ENCODE measurements around the gene LAMA4. TPM values are rescaled to one million over a fixed set of nuclear protein-coding genes. Genes with fewer than 3 reads are reported as not detected.

LAMA4 gene
- total RNA-seq, 1 donor from 2014 or later: 456 TPM

DNA sequence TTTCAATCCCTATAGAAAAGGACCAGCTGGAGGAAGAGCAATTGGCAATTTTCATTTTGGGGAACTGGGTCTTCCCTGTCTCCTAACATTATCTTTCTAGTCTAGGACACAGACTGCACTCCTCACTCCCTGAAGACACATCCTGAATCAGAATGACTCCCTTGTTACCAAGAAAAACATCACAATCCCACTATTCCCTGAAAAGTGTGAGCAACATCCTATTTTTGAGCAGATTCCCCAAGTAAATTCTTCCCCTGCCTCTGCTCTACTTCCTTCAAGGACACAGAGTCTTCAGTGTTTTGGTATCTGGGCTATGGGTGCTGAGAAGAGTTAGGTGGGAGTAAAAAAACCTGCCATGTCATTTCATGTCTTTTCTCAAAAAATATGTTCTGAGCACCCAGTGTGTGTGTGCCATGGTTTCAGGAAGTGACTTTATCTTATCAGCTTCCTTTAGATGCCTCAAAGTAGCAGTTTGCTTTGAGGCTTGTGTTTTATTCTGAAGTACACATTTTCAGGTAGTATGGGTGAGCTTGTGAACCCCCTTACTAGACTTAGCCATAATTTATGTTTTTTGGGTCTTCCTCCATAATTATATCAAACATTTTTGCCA lies 12.4 kb downstream of the LAMA4 start:
- peak in 1 of 2 donors; percentile 36 for DNase-seq (ENCODE audit: low read depth in 2 of 2)

DNA sequence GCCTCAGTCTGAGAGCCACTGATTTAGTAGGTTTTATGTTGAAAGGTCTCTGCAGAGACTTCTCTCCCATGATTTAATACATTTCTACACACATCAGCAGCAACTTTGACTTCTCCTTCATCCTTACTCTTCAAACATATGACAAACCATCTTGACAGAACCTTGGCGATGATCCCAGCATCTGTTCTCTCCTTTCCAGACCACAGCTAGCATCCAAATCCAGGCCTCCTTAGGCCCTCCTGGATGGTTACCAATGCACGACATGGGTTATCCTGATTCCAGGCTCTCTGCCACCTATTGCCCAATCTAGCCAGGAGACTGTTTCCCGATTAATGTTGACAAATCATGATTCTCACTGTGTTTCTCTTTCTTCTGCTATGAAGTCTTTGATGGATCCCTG lies 16.8 kb downstream of the LAMA4 start:
- DNase-seq (ENCODE audit: low read depth in 2 of 2): peak; percentile 69 to 88

GRCh38 chr6:112237066-112237465 lies 17.3 kb downstream of the LAMA4 start:
- DNase-seq (ENCODE audit: low read depth in 2 of 2): peak in 1 of 2 donors; percentile 65

- DNase-seq (ENCODE audit: low read depth in 2 of 2): peak; percentile 63 to 96
These were observed 18.4 kb downstream of the LAMA4 start for GRCh38 chr6:112235956-112236355.

- DNase-seq (ENCODE audit: low read depth in 2 of 2): peak in 1 of 2 donors; percentile 67
These were observed 19.8 kb downstream of the LAMA4 start for GRCh38 chr6:112234601-112235000.

DNA sequence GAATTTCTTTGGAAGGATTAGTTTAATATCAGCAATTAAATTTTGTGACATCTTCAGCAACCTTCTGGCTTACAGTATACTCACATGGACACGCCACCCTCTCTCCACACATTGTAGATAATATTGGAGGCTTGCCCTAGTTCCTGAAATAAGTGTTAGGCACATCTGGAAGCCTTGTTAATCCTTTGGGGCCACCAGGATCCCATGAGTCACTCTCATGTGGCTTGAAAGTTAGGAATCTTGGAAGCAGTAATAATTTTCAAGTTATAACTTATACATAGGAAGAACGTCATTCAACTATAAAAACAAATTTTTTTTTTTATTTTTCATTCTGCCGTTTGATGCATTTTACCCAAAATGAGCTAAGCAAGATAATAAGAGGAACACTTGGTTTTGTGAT lies 20.5 kb downstream of the LAMA4 start:
- peak in 1 of 2 donors; percentile 92 for DNase-seq (ENCODE audit: low read depth in 2 of 2)

DNA sequence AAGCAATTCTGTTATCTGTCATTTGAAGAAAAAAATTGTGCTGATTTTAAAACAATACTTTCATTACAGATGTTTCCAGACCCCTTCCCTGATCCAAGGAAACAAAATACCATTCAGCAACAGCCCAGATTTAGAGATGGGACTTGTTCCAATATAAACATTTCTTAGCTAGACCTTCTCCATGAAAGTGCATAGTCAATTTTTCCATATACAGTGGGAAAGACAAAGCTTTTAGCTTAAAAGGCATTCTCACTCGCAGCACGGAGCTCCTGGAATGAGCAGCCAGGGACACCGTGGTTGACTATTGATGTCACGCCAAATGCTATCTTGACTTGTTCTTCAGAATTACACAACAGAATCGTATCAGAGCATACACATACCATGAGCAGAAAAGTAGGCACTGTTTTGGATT lies 21.5 kb downstream of the LAMA4 start:
- peak; percentile 92 to 98 for DNase-seq (ENCODE audit: low read depth in 2 of 2)

GRCh38 chr6:112231594-112232060 lies 22.7 kb downstream of the LAMA4 start:
- DNase-seq (ENCODE audit: low read depth in 2 of 2): peak; percentile 96

GRCh38 chr6:112231164-112231563 lies 23.2 kb downstream of the LAMA4 start:
- DNase-seq (ENCODE audit: low read depth in 2 of 2): no peak

- no peak for DNase-seq (ENCODE audit: low read depth in 2 of 2)
These were observed 25.7 kb downstream of the LAMA4 start for GRCh38 chr6:112228480-112229332.

DNA sequence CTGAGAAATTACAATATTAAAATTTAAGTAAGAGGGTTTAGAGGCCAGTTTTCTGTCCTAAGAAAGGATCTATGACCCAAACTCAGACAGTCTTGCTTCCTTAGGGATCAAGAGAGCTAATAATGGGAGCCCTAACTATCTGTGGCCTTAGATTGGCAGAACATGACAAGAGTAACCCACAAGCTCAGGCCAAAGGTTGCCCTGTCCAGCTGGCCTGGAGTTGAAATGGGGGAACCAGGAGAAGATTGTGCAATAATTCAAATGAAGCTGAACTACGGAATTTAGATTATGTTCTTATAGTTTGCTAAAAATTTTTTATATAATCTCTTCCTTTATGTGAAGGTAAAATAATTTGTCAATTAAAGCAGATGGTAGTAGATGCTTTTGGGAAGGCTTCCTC lies 26.4 kb downstream of the LAMA4 start:
- DNase-seq (ENCODE audit: low read depth in 2 of 2): no peak

GRCh38 chr6:112227411-112227810 lies 27.0 kb downstream of the LAMA4 start:
- peak in 1 of 2 donors; percentile 95 for DNase-seq (ENCODE audit: low read depth in 2 of 2)

- DNase-seq (ENCODE audit: low read depth in 2 of 2): peak; percentile 41 to 48
These were observed 28.7 kb downstream of the LAMA4 start for GRCh38 chr6:112225691-112226090.

- no peak for DNase-seq (ENCODE audit: low read depth in 2 of 2)
These were observed 30.3 kb downstream of the LAMA4 start for GRCh38 chr6:112224088-112224487.

- DNase-seq (ENCODE audit: low read depth in 2 of 2): no peak
These were observed 31.1 kb downstream of the LAMA4 start for GRCh38 chr6:112223070-112223861.

GRCh38 chr6:112221981-112222852 lies 32.1 kb downstream of the LAMA4 start:
- peak in 1 of 2 donors; percentile 56 for DNase-seq (ENCODE audit: low read depth in 2 of 2)

- no peak for DNase-seq (ENCODE audit: low read depth in 2 of 2)
These were observed 32.8 kb downstream of the LAMA4 start for GRCh38 chr6:112221561-112221960.

DNA sequence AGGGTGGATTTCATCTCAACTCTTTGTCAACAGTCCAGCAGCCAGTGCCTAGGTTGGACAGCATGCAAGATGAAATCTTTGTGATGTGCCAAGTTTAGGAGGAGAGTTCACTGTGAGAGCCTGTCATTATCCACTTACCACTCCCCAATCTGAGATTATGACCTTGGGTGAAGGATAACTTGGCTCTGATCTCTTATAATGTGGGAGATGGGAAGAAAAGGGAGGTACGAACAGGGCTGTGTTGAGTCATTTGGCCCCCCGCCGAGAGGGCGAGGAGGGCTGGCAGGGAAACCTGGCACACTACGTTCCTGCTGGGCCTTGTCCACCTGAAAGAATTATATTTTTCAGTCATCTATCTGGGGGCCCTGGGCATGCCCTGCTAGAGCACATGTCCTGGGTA lies 35.8 kb downstream of the LAMA4 start:
- DNase-seq (ENCODE audit: low read depth in 2 of 2): peak; percentile 72 to 78

DNA sequence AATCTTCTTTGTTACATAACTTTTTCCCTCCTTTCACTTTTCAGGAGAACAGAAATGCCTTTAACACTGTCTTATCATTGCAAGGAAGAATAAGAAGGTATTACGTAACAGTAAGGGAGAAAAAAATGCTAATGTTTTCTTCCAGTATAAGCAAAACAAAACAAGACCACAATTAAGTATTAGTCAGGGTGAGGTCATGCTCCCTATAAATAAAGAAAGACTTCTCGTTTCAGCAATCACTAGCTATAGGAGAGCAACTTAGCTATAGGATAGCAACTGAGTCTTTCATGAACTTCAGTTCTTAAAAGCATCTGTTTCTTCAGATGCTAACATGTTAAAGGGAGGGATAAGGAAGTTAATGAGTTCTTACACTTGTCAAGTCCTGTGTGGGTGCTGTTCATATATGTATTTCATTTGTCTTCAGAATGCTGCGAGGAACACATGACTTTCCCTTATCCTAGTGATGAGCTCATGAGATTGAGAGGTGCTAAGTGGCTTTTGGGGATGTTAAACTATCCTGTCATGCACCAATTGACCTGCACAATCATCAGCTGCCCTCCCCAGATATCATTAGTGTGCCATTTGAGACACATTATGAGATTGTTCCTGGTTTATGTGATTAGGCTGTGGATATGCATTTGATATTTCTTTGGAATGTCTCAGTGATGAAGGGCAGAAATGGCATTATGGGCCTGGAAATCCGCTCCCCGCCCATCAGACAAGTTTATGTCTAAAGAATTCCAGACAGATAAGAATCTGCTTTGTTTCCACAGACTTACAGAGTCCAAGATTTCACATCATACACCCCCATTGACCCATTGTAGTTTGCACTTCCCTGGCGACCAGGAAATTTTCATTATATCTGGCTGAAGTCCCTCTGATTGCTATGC lies 37.5 kb downstream of the LAMA4 start:
- peak; percentile 64 to 95 for DNase-seq (ENCODE audit: low read depth in 2 of 2)
